ENCODE results near the gene MRPL38. TPM values are rescaled to one million over a fixed set of nuclear protein-coding genes. Genes with fewer than 3 reads are reported as not detected.

MRPL38 gene
- total RNA-seq, 2 donors from 2014 or later = 49.3 to 55.5 TPM

- intact Hi-C loops (cut with DNase I) = no loop called here
- DNase-seq (ENCODE audit: low spot score) = no peak
Observed at GRCh38 chr17:75900691-75901533, 3.8 kb downstream of the MRPL38 start.

GRCh38 chr17:75899767-75900468 lies 4.8 kb downstream of the MRPL38 start:
- intact Hi-C loops (cut with DNase I) = no loop called here
- DNase-seq (ENCODE audit: low spot score) = no peak

DNA sequence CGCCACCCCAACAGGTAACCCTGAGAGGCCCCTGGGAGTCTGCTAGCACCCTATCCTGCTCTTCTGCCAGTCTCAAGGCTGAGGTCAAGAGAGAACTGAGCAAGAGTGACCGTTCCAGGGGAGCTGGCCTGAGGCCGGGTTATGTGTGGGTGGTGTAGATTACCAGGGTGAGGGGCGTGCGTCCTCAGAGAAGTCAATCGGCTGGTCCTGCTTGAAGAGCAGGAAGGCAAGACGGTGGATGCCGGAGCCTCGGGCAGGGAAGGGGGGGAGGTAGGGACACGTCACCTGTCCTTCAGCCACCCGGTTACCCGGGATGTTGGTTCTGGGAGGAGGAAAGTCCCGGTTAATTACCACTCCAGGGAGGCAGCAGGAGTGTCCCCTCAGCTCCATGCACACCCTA lies 5.3 kb downstream of the MRPL38 start:
- DNase-seq (ENCODE audit: low spot score) = no peak
- intact Hi-C loops (cut with DNase I) = no loop called here

- DNase-seq (ENCODE audit: low spot score) = no peak
- intact Hi-C loops (cut with DNase I) = no loop called here
Observed at GRCh38 chr17:75898791-75899190, 5.9 kb downstream of the MRPL38 start.

DNA sequence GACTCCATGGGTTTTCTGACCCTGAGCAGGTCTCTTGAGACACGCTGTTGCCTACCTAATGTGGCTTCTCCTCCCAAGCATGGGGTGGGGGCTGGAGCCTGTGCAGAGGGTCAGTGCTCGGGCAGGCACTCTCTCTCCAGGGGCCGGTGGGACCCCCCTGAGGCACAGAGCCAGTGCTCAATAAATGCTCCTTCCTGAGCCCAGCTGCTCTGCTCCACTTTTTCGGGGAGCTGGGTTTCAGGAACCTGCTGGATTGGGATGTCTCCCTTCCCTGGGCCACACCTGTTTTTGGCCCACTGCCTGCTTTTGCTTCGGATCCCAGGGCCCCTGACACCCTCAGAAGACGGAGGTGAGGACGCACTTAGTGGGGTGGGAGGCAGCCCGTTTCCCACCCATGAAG lies 6.6 kb downstream of the MRPL38 start:
- DNase-seq (ENCODE audit: low spot score) = no peak
- intact Hi-C loops (cut with DNase I) = no loop called here

DNA sequence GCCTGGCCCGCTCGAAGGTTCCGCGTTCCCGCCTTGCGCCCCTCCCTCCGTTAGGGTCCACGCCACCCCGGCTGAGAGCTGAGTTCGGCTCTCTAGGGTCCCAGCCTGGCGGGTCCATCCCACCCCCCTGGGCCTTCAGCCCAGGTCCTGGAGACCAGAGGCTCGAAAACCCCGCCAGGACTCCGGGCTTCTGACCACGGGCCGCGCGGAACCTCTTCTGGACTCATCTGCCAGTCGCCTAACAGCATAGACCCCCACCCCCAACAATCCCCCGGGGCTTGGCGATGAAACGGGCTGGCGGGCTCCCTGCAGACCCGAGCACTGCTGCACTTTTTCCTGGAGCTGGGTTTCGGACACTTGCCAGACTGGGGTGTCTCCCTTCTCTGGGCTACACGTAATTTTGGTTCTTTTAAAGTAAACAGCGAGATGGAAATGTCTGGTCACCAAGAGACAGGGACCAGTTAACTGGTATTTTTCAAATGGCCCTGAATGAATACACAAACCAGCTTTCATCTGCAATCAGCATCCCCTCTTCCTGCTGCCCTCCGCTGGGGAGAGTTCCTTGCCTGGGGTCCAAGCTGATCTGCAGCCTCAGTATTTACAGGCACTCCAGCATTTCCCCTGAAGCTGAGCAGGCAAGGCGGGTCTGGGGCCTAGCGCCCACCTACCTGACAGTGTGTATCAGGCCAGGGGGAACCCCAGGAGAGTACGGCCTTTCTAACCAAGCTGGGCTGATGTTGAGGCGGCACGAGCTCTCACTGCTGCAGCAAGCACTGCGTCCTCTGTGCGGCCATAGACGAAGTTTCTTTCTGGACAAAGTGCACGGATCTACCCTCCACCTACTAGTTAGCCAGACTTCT lies 7.3 kb downstream of the MRPL38 start:
- DNase-seq (ENCODE audit: low spot score) = peak; percentile 88
- intact Hi-C loops (cut with DNase I) = no loop called here

DNA sequence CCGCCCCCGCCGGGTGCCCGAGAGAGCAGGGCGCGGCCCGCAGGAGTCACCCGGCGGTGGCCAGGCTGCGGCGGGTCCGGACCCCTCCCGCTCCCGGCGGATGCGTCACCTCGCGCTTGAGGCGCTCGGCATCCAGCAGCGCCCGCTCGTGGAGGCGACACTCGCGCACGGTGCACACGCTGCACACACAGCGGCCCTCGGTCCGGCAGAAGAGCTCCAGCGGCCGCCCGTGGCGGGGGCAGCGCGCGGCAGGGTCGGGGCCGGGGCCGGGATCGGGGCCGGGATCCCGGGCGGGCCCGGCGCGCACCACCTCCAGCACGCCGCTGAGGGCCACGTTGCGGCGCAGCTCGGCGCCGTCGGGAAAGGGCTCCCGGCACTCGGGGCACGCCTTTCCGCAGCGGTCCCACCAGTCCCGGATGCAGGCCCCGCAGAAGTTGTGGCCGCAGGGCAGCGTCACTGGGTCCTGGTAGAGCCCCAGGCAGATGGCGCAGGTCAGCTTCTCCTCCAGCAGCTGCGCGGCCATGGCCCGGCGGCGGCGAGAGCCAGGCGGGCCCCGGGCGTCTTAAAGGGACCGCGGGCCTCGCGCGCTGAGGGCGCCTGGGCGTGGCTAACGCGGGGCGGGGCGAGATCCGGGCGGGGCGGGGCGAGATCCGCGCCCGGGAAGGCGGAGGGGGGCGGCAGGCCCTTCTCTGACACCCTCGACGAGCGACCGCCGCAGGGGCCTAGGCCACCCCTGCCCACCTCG lies 8.1 kb downstream of the MRPL38 start, which contains the start of gene TRIM65:
TRIM65 (minus strand) TSS at position 537 of the 745 bp plus-strand sequence; CDS start at position 523, 14 bp downstream.
- intact Hi-C loops (cut with DNase I) = no loop called here
- peak; percentile 97 for DNase-seq (ENCODE audit: low spot score)

DNA sequence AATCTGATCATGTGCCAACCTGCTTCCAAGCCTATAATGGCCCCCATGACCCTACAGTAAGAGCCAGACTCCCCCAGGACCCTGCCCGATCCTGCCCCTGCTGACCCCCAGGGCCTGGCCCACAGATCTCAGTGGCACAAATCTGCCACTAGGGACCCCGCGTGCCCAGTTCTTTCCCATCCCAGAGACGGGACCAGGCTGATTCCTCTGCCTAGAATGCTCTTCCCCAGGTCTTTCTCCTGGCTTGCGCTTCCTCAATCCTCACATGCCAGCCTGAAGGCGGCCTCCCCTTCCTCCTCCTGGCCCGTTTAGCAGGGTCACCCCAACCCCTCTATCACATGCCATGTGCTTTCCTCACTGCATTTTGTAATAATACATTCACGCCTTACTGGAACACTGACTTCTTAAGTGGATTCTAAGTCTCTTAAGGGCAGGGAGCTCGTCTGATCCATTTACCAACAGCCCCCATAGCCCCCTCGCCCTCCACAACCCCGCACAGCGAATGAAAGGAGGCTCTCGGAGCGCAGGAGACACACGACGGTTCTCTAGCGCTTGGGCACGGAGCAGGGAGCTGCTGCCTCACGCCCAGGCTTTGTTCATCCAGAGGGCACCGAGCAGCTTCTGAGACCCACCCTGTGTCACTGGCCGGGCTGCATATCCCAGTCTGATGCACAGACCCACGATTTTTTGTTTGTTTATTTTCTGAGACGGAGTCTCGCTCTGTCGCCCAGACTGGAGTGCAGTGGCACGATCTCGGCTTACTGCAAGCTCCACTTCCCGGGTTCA lies 9.1 kb downstream of the MRPL38 start:
- DNase-seq (ENCODE audit: low spot score) = no peak
- intact Hi-C loops (cut with DNase I) = no loop called here

DNA sequence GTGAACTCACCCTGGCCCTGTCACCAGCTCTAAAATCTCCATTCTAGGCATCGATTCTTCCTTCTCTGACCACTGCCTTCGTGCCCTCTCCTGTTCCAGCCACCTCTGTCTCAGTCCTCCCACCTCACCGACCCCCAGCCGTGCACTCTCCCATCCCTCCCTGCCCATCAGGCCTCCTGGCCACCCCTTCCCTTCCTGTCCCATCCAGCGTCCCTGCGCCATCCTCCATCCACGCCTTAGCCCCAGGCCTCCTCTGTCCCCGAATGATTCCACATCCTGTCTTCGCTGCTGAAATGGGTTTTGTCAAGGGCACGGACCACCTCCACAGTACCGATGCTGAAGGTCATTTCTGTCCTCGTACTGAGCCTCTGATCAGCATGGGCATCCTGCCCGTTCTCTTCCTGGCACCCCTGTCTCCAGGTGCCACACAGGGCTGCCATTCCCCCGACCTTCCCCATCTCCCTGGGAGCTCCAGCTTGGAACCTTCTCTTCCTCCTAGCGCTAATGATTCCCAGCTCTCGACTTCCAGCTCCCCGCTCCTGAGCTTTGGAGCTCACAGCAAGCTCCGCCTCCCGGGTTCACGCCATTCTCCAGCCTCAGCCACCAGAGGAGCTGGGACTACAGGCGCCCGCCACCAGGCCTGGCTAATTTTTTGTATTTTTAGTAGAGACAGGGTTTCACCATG lies 10.5 kb downstream of the MRPL38 start:
- intact Hi-C loops (cut with DNase I) = no loop called here
- DNase-seq (ENCODE audit: low spot score) = peak; percentile 69

DNA sequence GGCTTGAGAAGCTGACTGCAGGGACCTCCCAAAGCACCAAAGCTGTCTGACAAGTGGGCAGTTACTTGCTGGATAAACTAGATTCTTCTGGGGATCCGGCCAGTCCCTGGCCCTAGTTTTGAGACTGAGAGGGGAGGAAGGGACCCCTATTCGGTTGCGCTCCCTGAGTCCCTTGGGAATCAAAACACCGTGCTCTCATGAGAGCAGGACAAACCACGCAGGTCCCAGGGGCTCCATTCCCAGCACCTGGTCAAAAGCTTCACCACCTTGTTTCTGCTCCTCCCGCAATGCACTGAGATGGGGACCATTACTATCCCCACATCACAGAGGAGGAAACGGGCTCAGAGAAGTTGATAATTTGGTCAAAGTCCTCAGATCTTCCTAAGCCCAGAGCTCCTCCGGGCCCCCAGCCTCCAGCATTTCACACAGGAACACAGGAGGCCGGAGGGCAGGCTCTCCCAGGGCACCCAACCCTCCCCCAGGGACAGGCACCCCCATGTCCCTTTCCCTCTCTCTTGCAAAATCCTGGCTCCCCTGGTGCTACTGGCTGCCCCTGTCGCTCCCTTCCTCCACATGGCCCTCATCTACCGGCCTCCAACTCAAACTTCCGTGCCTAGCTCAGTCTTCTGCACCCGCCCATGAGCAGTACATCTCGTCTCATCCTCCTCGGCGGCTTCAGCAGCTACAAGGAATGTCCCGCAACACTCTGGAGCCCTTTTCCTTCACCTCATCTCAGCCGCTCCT lies 11.2 kb downstream of the MRPL38 start:
- intact Hi-C loops (cut with DNase I) = no loop called here

DNA sequence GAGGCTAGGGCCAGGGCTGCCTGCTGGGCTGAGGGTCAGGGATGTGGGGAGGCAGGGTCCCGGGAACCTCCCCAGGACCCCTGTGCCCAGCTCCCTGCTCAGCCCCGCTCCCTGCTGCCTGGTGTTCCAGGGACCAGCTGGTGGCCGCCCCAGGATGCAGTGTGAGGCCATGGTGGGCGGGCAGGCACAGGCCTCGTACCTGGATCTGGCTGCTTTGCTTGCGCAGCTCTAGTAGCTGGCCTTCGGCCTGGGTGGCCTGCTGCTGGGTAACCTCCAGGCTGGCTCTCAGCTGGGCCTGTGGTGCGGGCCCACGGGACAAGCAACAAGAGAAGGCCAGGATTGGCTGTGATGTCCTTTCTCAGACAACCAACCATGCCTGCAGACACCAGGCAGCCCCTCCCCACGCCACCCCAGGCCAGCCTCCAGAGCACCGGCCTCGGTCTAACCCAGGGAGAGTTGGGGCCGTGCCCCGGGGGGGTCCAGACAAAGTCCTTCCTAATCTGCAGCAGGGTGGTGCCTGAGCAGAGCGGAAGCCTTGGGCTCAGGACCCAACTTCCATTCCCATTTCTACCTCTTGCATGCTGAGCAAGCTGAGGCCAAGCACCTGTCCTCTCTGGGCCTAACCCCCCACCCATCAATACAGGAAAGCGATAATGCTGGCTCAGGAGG lies 12.0 kb downstream of the MRPL38 start:
- intact Hi-C loops (cut with DNase I) = no loop called here
- DNase-seq (ENCODE audit: low spot score) = peak; percentile 73

More for the DNA sequence above, 11.2 kb downstream of the MRPL38 start:
- DNase-seq (ENCODE audit: low spot score) = no peak

DNA sequence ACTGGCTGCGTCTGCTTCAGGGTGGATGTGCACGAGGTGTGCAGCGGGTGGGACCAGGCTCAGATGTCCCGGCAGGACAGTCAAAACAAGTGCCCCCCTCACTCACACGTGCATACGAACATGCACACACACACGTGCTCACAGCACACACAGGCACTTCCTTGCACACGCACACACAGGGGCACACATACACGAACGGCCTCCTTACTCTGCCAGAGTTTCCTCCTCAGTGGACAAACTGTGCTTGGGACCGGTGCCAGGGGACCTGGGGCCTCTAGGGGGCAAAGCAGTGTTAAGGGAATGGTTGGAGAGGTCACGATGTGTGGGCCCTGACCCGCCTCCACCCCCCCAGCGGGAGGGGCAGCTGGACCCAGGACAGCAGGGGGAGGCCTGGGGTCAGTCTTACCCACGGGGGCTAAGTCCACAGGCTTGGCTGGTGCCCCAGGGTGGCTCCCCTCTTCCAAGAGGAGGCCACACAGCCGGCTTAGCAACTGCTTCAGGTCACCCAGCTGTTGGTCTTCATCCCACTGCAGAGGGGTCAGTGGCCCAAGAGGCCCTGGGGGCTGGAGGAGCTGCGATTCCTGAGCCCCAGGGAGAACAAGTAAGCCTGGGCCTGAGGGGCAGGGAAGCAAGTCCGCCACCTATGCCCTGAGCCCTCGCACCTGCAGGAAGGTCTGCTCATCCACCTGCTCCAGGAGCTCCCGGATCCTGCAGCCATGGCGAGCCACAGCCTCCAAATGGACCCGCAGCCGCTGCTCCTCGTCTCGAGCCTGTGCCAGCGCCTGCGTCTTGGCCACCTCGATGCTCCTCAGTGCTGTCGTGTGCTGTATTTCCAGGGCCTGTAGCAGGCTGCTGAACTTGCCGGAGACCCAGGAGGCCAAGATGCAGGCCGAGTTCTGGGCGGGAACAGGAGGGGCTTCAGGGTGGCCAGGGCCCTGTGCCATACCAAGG lies 12.8 kb downstream of the MRPL38 start:
- DNase-seq (ENCODE audit: low spot score) = peak; percentile 65
- intact Hi-C loops (cut with DNase I) = no loop called here

DNA sequence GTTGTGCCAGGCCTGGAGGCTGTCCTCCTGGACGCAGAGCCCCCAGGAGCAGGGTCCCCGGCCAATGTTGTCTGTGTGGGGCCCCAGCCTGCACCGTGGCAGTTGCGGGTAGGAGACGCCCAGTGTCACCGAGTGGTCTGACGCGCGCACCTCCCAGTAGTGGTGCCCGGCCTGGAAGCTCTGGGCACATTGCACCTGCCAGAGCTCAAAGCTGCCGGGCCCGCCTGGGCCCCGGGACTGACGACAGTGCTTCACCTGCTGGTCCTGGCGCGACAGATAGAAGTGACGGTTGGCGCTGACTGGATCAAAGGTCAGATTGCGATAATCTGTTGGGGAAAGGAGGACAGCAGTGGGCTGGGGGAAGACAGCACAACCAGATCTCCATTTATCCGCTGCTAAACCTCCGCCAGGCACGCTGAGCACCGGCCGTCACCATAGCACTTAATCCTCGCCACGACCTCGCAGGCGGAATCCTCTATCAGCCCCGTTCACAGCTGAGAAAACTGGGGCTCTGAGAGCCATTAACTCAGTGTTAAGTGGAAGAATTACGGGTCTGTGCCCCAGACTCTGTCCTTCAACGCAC lies 13.6 kb downstream of the MRPL38 start:
- DNase-seq (ENCODE audit: low spot score) = peak; percentile 75

DNA sequence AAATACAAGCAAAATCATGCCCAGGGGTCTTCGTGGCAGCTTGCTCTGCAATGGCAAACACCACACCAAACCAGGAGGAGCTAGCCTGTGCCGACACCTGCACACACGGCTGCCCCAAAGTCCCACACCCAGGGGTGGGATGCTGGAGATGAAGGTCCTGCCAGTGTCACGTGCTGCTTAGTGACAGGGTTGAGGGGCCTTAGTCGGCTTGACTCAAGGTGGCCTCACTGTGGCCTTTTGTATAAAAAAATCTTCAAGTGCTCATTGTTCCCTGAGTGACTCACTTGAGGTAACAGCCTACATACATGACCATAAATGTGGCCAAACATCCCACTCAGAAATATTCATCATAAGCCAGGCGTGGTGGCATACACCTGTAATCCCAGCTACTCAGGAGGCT lies 15.2 kb downstream of the MRPL38 start:
- no peak for DNase-seq (ENCODE audit: low spot score)
- intact Hi-C loops (cut with DNase I) = no loop called here

More for the DNA sequence above, 13.6 kb downstream of the MRPL38 start:
- intact Hi-C loops (cut with DNase I) = no loop called here

DNA sequence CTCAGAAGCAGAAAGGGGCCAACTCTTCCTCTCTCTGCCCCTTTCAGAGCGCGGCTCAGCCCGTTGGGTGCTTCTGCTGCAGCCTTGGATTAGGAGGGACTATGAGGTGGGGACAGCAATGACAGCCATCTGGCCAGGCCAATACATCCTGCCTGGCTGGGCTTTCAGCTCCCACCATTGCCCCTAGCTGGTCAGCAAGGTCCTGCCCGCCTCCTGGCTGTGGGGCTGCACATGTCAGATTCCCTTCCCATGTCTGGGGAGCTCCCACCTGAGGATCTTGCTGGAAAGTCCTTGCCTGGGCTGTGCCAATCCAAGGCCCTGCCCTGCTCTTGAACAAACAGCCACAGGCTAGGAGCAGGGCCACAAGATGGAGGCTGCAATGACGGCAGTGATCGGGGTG lies 16.2 kb downstream of the MRPL38 start:
- intact Hi-C loops (cut with DNase I) = no loop called here
- peak; percentile 67 for DNase-seq (ENCODE audit: low spot score)

Data from posterior vena cava (tissue), 2 donors.